Left lung (tissue), 10 donors: ENCODE data around the gene FAT1. TPM values are rescaled to one million over a fixed set of nuclear protein-coding genes. Genes with fewer than 3 reads are reported as not detected.
A peak's percentile ranks its signal among the peaks of the same experiment; 100 is the strongest.

Experiments used
- ATAC-seq: fragments of 200-7000 bp; cut with Tn5 transposase; one replicate; pipeline ENCODE4 v1.9.1; 2020; ENCODE audit warnings: moderate library complexity
- DNase-seq, 4 donors: peaks; one replicate each; pipeline ENCODE4 v3.0.0-alpha.2; 2013 to 2020
- H3K27ac ChIP-seq, 2 donors: fragments of 200-600 bp; sonication (generic) in 1 of 2; one replicate each; pipeline versions ENCODE4 v1.5.0 to v1.8.0; 2020 to 2021
- H3K27me3 ChIP-seq, 2 donors: fragments of 200-600 bp; sonication (generic) in 1 of 2; one replicate each; pipeline versions ENCODE4 v1.5.0 to v1.8.0; 2020 to 2021
- H3K36me3 ChIP-seq, 2 donors: fragments of 200-600 bp; sonication (generic) in 1 of 2; one replicate each; pipeline versions ENCODE4 v1.5.0 to v1.8.0; 2020 to 2021
- H3K4me1 ChIP-seq, 2 donors: fragments of 200-600 bp; one replicate each; pipeline ENCODE4 v1.8.0; 2021
- H3K4me3 ChIP-seq, 2 donors: fragments of 200-600 bp; sonication (generic) in 1 of 2; one replicate each; pipeline versions ENCODE4 v1.5.0 to v1.8.0; 2020 to 2021; ENCODE audit warnings: mild to moderate bottlenecking in 1 of 2
- H3K9me3 ChIP-seq, 2 donors: fragments of 200-600 bp; sonication (generic) in 1 of 2; one replicate each; pipeline versions ENCODE4 v1.5.0 to v1.8.0; 2020 to 2021
- intact Hi-C, 2 donors: fragments of 100-400 bp; cut with DNase I; formaldehyde crosslinking; loops; one replicate each; pipeline versions ENCODE4 v1.11.2 to v1.14.2; 2022
- polyA plus RNA-seq, 6 donors: library from polyadenylated mRNA; unstranded; fragments of 120-200 nt; gene quantifications; one replicate each; pipeline ENCODE4 v1.2.1, GENCODE V29; 2013; ENCODE audit not compliant: insufficient read length in 6 of 6
- total RNA-seq, 2 donors: library from RNA; stranded (reverse); fragmentation: NEBNext Ultra II Directional; extraction: Animal tissue kit (Norgen Biotek cat#: 25700); gene quantifications; one replicate each; pipeline ENCODE4 v1.2.1, GENCODE V29; 2021
- TF ChIP-seq, protein P1 (sequence below), 2 donors: fragments of 200-600 bp; sonication (generic) in 1 of 2; IDR thresholded peaks; one replicate each; pipeline versions ENCODE4 v1.5.0 to v1.8.0; 2021; ENCODE audit warnings: antibody characterized with exemption in 2 of 2
- donor health status: DM: no; HTN: yes; CAD: no.
- donor health status: DM: no; HTN: no; CAD: no.

The FAT1 gene
- total and polyA plus RNA-seq, 8 donors, result 70.3 to 278 (median 232) TPM

DNA sequence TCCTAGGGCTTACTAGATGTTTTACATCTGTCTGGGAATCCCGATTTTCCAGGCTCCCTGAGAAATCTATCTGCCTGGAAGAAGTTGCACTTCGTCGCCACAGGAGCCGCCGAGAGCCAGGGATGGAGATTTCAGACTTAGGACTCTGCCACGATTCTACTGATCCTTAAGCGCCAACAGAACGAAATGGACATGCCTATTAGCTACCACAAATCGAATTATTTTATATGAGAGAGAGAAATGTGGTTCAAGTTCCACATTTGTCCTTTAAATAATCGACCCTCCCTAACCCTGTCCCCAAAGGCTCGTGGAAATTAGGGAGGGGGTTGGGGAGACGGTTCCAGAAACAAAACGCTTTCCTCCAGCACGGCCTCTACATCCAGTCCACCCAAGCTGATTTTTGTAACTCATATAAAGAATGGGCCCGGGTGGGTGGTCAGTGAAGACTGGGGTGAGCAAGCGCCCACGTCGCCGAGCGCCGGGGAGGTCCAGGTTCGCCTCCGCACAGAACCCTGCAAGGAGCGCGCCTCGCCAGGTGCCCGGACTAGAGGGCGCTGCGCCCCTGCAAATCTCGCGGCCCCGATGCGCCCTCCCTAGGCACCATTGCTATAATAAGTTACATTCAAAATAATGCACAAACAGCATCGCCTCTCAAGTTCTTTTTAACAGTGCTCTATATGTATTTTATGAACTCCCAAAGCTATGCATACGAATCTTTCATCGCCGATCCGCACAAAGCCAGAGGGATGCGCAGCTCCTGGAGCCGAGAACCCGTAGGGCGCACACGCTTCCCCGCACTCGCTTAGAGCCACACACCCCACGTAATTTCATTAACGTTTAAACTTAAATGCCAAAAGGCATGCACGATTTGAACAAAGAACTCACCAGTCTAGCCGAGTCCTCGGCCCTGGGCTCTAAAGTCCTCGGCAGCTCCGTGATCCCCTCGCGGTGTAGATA, 2.1 kb upstream of the FAT1 start:
- TF ChIP-seq, protein P1, sequence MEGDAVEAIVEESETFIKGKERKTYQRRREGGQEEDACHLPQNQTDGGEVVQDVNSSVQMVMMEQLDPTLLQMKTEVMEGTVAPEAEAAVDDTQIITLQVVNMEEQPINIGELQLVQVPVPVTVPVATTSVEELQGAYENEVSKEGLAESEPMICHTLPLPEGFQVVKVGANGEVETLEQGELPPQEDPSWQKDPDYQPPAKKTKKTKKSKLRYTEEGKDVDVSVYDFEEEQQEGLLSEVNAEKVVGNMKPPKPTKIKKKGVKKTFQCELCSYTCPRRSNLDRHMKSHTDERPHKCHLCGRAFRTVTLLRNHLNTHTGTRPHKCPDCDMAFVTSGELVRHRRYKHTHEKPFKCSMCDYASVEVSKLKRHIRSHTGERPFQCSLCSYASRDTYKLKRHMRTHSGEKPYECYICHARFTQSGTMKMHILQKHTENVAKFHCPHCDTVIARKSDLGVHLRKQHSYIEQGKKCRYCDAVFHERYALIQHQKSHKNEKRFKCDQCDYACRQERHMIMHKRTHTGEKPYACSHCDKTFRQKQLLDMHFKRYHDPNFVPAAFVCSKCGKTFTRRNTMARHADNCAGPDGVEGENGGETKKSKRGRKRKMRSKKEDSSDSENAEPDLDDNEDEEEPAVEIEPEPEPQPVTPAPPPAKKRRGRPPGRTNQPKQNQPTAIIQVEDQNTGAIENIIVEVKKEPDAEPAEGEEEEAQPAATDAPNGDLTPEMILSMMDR (IDR thresholded peaks at IDR 0.05), result peak in 1 of 2 donors; percentile 19
- intact Hi-C loops, result loop anchor here in 1 of 2 donors (10.0 kb wide), 1 partner anchor 209 kb away; no protein-coding TSS in a partner anchor
- peaks cover 0 to 15% of the 10 kb centered on the region in 2 donors for H3K4me1 ChIP-seq
- ATAC-seq (peak; percentile 81), DNase-seq (peak; percentile 78 to 90 (median 86))
- peak overlapping the region; percentile 79 to 90 for H3K27ac ChIP-seq
- no peaks in the 10 kb centered on the region for H3K9me3 ChIP-seq
- H3K36me3 ChIP-seq, result no peaks in the 10 kb centered on the region
- peaks cover 0 to 78% of the 10 kb centered on the region in 2 donors for H3K27me3 ChIP-seq
- H3K4me3 ChIP-seq, result peak overlapping the region; percentile 63 to 76

DNA sequence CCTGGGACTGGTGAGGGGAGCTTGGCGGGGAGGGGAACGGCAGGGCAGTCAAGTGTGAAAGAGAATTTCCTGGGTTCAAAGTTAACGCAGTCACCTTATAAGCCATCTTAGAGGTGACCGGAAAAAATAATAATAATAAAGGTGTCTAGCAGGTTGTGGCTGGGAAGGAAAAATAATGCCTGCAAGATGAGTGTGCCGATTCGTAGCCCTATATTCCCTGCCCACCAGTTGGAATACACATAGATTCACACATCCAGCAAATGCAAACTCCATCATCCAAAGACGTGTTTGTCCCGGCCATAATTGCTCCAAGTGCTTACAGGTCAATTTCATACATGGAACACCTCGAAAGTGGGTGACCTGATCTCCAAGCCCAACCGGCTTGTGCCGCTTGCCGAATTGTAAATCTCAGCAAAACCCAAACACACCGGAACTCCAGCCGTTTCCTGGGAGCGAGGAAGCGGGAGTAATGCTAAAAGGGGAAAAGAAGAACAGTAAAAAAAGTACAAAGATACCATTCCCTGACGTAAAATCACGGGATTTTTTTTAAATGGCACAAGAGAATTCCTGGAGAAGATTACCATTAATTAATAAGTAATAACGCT, 1.3 kb upstream of the FAT1 start:
- ATAC-seq (no peak), DNase-seq (no peak)
- intact Hi-C loops, result loop anchor here in 1 of 2 donors (10.0 kb wide), 1 partner anchor 210 kb away; no protein-coding TSS in a partner anchor
- Histone ChIP-seq H3K36me3 (no peaks in the 10 kb centered on the region), H3K9me3 (peaks cover 0 to 7% of the 10 kb centered on the region in 2 donors), H3K27ac (peak overlapping the region; percentile 74 to 90), H3K4me3 (peak overlapping the region; percentile 63 to 76), H3K4me1 (peaks cover 0 to 15% of the 10 kb centered on the region in 2 donors), H3K27me3 (peaks cover 0 to 78% of the 10 kb centered on the region in 2 donors)
- TF ChIP-seq, protein P1 (IDR thresholded peaks at IDR 0.05), result no peak

DNA sequence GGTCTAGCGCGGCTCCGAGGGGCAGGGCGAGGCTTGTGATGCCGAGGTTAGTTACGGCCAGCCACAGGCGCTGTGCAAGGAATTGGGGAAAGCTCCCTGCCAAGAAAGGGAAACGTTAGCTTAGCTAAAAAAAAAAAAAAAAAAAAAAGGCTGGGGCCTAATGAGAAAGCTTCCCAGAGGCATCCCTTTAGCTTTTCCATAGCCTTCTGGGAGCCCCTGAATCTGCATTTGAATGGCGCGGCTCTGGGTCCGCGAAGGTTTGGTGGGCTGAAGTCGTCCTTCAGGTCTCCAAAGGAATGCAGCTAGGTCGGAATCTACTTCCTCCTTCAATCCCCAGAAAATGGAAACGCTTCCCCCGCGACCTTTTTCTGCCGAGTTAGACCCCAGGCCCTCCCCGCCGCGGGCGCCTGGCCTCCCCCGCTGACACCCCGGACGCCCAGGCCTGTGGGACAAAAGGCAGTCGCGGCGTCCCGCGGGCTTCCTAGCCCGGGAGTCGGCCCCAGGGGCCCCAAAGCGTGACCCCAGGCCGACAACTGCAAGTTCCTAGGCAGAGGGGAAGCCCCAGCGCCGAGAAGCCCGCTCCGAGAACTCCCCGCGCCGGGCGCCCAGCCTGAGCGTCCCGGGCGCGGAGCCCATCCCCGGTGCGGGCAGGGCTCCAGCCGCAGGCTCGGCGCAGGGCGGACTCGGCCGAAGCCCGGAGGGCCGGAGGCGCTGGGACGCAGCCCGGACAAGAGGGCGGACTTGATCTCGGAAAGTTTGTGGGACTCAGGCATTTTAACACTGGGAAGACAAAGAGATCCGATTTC, 605 bp upstream of the FAT1 start:
- peaks cover 0 to 78% of the 10 kb centered on the region in 2 donors for H3K27me3 ChIP-seq
- intact Hi-C loops, result loop anchor here in 1 of 2 donors (10.0 kb wide), 1 partner anchor 211 kb away; no protein-coding TSS in a partner anchor
- H3K27ac ChIP-seq, result peak overlapping the region; percentile 74 to 90
- H3K36me3 ChIP-seq, result no peaks in the 10 kb centered on the region
- peaks cover 0 to 14% of the 10 kb centered on the region in 2 donors for H3K9me3 ChIP-seq
- peak; percentile 41 to 80 (median 67) for DNase-seq
- TF ChIP-seq, protein P1 (IDR thresholded peaks at IDR 0.05), result no peak
- peak overlapping the region; percentile 63 to 76 for H3K4me3 ChIP-seq
- ATAC-seq, result peak; percentile 44
- H3K4me1 ChIP-seq, result peaks cover 0 to 15% of the 10 kb centered on the region in 2 donors

DNA sequence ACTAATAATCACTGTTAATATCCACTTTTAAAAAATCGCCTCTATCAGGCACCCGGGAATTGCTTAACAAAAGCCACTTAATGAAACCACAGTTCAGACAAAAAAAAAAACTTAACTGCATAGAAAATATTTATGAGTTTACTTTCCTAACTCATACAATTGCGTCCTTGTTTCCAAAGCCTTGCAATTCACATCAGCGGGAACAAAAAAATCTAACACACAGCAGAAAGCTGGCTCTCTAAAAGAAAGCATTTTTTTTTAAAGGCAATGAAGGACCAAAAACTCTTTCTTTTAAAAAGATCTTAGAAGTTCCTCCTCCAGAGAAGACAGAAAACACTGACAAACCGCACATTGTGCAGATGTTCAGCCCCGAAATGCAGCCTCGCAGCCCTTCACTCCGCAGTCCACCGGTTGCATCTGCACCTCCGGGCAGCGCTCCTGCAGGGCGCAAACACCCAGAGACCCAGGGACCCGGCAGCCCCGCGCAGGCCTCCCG, 812 bp downstream of the FAT1 start:
- Histone ChIP-seq H3K4me3 (peak overlapping the region; percentile 63 to 76), H3K36me3 (no peaks in the 10 kb centered on the region), H3K9me3 (peaks cover 0 to 26% of the 10 kb centered on the region in 2 donors), H3K27me3 (peaks cover 0 to 69% of the 10 kb centered on the region in 2 donors), H3K27ac (peak overlapping the region; percentile 74 to 90), H3K4me1 (peaks cover 0 to 15% of the 10 kb centered on the region in 2 donors)
- TF ChIP-seq, protein P1 (IDR thresholded peaks at IDR 0.05), result no peak
- ATAC-seq, result peak; percentile 5
- intact Hi-C loops, result loop anchor here in 1 of 2 donors (10.0 kb wide), 1 partner anchor 212 kb away; no protein-coding TSS in a partner anchor
- peak in 1 of 4 donors; percentile 56 for DNase-seq
